Ovary (tissue), 3 donors: ENCODE data around the gene MARK3.

Experiments used
- EP300 ChIP-seq: sonication (generic); formaldehyde crosslinking; IDR thresholded peaks from one replicate; pipeline ENCODE4 v1.6.1; 2017; ENCODE audit warnings: antibody characterized with exemption
- POLR2A ChIP-seq: fragments of 450-650 bp; IDR thresholded peaks from one replicate; pipeline ENCODE4 v1.6.1; 2017; ENCODE audit warnings: antibody characterized with exemption, mild to moderate bottlenecking, moderate library complexity
- TF ChIP-seq, protein P1 (sequence below), 3 donors: fragments of 450-650 bp in 2 of 3; fragments of 200-600 bp in 1 of 3; IDR thresholded peaks; one replicate each; pipeline versions ENCODE4 v1.5.1 to v1.8.0; 2016 to 2022; ENCODE audit warnings: antibody characterized with exemption in 3 of 3, mild to moderate bottlenecking in 1 of 3
- donor health status: DM: no; HTN: no; CAD: no.

DNA sequence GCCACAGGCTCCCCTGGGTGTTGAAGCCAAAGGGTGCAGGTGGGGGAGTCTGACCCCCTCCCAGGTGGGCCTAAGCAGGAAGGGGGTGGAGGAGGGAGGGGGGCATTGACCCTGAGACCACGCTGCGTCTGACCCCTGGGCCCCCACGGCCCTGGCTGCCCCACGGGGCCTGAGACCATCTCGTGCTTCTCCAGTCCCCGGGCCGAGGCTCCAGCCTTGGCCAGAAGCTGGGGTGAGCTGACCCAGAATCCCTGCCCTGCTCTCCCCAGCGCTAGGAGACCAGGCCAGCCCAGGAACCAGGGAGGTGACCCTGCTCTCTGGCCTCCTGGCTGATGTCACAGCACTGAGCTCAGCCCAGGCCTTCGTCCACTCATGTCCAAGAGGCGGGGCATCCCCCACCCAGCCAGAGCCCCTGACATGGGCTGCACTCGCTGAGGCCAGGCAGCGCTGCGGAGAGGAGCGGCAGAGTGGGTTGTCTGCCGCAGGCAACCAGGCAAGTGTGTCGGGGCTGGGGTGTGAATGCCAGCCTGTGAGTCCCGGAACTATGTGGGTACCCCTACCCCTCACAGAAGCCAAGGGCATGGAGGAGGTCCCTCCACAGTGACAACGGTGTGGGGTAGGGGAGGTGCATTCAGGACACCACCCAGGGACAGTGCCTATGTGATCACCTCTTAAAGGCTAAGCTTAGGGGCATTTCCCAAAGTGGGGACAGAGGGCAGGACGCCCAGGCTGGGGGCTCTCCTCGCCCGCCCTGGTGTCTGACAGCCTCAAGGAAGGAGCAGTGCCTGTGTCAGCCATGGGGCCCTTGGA, 150.1 kb downstream of the MARK3 start:
- TF ChIP-seq, protein P1, sequence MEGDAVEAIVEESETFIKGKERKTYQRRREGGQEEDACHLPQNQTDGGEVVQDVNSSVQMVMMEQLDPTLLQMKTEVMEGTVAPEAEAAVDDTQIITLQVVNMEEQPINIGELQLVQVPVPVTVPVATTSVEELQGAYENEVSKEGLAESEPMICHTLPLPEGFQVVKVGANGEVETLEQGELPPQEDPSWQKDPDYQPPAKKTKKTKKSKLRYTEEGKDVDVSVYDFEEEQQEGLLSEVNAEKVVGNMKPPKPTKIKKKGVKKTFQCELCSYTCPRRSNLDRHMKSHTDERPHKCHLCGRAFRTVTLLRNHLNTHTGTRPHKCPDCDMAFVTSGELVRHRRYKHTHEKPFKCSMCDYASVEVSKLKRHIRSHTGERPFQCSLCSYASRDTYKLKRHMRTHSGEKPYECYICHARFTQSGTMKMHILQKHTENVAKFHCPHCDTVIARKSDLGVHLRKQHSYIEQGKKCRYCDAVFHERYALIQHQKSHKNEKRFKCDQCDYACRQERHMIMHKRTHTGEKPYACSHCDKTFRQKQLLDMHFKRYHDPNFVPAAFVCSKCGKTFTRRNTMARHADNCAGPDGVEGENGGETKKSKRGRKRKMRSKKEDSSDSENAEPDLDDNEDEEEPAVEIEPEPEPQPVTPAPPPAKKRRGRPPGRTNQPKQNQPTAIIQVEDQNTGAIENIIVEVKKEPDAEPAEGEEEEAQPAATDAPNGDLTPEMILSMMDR (IDR thresholded peaks at IDR 0.05), result no peak
- TF ChIP-seq POLR2A (no peak), EP300 (no peak)
